Suppressor macrophage (primary cell): ENCODE results near the gene KRT33B.
A peak's percentile ranks its signal among the peaks of the same experiment; 100 is the strongest.

Source experiments
- DNase-seq, 4 experiments: peaks; one replicate each; pipeline ENCODE4 v3.0.0-alpha.2; 2020 to 2022

Gene KRT33B

DNA sequence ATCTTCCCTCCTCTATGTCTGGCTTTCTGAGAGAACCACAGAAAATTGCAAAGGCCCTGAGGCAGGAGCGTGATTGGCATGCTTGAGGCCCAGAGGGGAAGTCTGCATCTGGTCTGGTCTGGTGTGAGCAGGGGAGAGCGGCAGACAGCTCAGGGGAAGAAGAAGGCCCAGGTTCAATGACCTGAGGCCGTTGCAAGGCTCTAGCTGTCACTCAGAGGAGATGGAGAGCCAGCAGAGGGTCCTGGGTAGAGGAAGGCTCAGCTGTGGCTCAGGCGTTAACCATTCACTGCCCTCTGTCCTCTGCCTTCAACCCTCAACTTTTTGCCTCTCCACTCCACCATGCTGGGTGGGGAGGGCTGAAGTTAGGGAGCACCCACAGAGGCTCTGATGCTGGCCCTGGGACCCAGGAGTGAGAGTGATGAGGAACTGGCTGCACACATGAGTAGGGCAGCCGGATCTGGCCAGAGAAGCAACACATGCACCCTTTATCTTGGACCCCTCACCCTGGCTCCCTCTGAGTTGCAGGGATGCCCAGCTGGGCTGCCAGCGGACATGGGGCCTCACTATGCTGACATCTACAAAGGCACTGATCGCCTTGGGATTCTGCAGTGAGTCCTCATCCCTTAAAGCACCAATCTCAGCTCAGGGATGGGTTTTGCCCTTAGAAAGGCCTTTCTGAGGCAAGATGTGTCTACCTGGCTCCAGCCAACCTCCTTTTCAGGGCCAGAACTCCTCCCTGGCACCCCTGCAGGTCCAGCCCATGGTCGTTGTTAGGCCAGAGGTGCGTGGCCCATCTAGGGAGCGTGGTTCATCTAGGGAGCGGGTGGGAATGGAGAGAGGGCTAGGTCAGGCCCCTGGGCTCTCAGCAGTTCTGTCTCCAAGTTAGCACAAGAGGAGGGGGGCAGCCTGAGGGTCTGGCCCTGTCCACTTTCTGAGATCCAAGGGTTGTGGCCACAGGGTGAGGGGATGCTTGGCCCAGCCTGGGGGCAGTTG lies 46.4 kb downstream of the KRT33B start:
- no peak for DNase-seq

DNA sequence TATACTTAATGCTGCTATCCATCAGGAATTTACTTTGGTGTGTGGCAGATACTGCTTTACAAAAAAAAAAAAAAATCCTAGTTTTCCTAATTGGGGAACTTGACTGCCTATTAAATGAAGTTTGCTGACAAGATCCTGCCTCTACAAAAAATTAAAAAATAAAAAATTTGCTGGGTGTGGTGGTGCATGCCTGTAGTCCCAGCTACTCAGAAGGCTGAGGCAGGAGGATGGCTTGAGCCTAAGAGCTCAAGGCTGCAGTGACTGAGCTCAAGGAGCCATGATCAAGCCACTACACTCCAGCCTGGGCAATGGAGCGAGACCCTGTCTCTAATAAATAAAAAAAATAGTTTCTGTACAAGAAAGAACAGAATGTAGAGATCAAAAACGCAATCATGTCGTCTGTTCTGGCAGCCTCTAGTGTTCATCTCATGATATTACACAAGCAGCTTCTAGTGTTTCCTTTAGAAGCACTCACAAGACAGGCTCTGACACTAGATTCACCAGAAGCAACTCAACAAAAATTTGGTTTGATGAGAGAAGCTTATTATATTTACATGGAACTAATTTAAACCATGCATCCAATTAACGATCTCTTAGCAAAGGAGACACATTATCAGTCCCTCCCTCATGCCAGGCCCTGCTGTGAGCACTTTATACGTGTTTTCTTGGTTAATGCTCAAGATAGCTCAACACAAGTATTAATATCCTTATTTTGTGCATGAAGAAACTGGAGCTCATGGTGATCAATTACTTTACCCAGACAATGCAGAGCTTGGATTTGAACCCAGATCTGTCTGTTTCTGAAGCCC lies 47.3 kb downstream of the KRT33B start:
- DNase-seq, result peak; percentile 27 to 66 (median 42)

DNA sequence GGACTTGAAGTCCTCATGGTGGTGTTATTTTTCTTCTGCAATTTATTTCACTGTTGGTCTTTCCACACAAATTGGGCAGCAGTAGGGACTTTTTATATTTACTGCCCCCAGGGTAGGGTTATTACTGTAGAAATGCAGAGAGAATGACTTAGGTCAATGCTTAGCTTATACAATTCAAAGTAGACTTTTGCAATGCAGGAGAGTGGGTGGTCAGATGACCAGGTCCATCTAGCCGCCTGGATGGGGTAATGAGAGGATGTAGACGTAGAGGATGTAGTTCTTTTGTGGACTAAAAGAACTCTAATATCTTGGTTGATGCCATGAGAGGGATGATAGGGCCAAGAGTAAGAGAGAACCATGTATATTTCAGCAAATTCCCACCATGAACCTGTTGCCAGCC lies 51.4 kb downstream of the KRT33B start:
- peak in 2 of 4 experiments; percentile 23 to 24 for DNase-seq

DNA sequence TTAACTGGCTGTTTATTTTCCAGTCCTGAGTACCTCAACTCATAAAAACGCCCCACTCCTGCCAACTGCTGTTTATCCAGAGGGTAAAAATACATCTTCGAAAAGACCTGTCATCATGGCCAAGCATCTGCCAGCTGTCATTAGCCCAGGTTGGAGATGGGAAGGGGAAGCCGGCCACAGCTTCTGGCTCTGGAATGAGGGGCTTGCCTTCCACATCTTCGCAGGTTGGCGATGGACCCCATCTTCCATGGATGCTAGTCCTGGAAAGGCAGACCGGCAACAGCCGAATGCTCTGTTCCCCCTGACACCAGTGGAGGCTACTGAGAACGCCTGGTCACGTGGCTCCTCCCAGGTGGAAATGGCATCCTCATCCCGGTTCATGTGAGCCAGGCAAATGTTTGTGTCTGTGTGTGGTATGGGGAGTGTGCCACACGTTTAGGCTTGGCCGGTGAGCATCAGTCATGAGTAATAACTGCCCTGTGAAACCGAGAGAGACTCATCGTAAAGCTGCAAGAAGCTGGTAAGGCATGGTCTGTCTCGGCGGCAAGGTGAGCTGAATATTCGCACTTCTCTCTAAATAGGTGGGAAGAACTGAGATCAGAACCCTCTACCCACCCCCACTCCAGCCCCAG lies 53.7 kb downstream of the KRT33B start:
- no peak for DNase-seq

DNA sequence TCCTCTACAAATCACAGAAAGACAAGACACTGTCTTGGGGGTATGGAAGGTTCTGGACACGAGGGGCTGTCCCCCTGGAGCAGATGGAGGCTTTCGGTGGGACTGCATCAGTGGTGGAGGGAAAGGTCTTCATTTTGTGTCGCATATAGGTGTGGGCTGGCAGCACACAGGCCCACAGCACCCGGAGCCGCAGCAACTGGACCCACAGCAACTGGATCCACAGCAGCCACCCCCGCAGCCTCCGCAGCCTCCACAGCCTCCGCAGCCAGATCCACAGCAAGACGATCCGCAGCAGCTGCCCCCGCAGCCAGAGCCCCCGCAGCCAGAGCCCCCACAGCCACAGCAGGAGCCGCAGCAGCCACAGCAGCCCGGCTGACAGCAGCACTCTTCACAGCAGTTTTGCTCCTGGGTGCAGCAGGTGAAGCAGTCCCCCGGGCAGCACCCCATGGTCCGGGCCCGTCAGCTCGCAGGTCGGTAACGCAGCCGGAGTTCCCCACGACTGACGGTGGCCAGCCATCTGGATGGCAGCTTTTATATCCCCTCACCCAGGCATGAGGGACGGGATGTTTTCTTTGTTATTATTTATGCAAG lies 54.3 kb downstream of the KRT33B start, which contains the start of gene KRTAP17-1:
Gene KRTAP17-1, minus strand, starts transcription at position 507 of the 591 bp plus-strand sequence. Its CDS starts 60 bp downstream, at position 447.
- DNase-seq, result no peak
